ENCODE data around the gene TMC7. TPM values are rescaled to one million over a fixed set of nuclear protein-coding genes. Genes with fewer than 3 reads are reported as not detected.

TMC7 gene
- total RNA-seq, 2 experiments from 2014 or later = not detected

GRCh38 chr16:18959031-18959505 is 24.7 kb upstream of the TMC7 start:
- Mint-ChIP-seq H3K27me3 (no peaks in the 10 kb centered on the region), H3K9me3 (no peaks in the 10 kb centered on the region), H3K4me3 (no peak overlapping the region), H3K36me3 (ENCODE audit: low read depth) (no peaks in the 10 kb centered on the region), H3K27ac (no peak overlapping the region), H3K4me1 (ENCODE audit: low read depth) (peaks cover 7% of the 10 kb centered on the region)
- ChIA-PET CTCF (interaction anchor here (0.5 to 1.2 kb wide), 2 partner anchors 9 to 158 kb away, joined by 3 to 4 read pairs; partner anchors contain the start of gene ARL6IP1), POLR2A (interaction anchor here (0.7 kb wide), 1 partner anchor 11 kb away, joined by 5 read pairs; no protein-coding TSS in a partner anchor)
- DNase-seq (no peak), ATAC-seq (peak; percentile 50)
- intact Hi-C loops (cut with micrococcal nuclease) = no loop called here
- no peak for TF ChIP-seq CTCF (IDR thresholded peaks at IDR 0.05)

- H3K27me3 Mint-ChIP-seq = no peaks in the 10 kb centered on the region
- intact Hi-C loops (cut with micrococcal nuclease) = no loop called here
- POLR2A ChIA-PET = no interaction called here
Measured at GRCh38 chr16:18965555-18965954, 18.2 kb upstream of the TMC7 start.

GRCh38 chr16:18966791-18967190 is 16.9 kb upstream of the TMC7 start:
- no peaks in the 10 kb centered on the region for H3K27me3 Mint-ChIP-seq
- DNase-seq (no peak), ATAC-seq (no peak)
- intact Hi-C loops (cut with micrococcal nuclease) = no loop called here
- H3K27ac Mint-ChIP-seq = no peak overlapping the region
- ChIA-PET CTCF (no interaction called here), POLR2A (no interaction called here)
- H3K9me3 Mint-ChIP-seq = no peaks in the 10 kb centered on the region
- H3K4me1 Mint-ChIP-seq (ENCODE audit: low read depth) = peaks cover 6% of the 10 kb centered on the region
- H3K4me3 Mint-ChIP-seq = no peak overlapping the region
- no peak for TF ChIP-seq CTCF (IDR thresholded peaks at IDR 0.05)
- H3K36me3 Mint-ChIP-seq (ENCODE audit: low read depth) = no peaks in the 10 kb centered on the region

More at GRCh38 chr16:18965555-18965954, 18.2 kb upstream of the TMC7 start:
- CTCF ChIA-PET = no interaction called here
- no peak overlapping the region for H3K27ac Mint-ChIP-seq
- H3K36me3 Mint-ChIP-seq (ENCODE audit: low read depth) = no peaks in the 10 kb centered on the region
- no peak for TF ChIP-seq CTCF (IDR thresholded peaks at IDR 0.05)
- ATAC-seq (no peak), DNase-seq (no peak)
- H3K4me3 Mint-ChIP-seq = no peak overlapping the region
- H3K4me1 Mint-ChIP-seq (ENCODE audit: low read depth) = peaks cover 6% of the 10 kb centered on the region
- H3K9me3 Mint-ChIP-seq = no peaks in the 10 kb centered on the region

- TF ChIP-seq CTCF (IDR thresholded peaks at IDR 0.05) = peak; percentile 96
- ChIA-PET CTCF (interaction anchor here (0.6 to 3.6 kb wide), 11 partner anchors 10 to 169 kb away, joined by 3 to 26 read pairs (median 4); partner anchors contain the start of gene TMC7), POLR2A (interaction anchor here (0.5 kb wide), 1 partner anchor 11 kb away, joined by 5 read pairs; no protein-coding TSS in a partner anchor)
- Mint-ChIP-seq H3K36me3 (ENCODE audit: low read depth) (no peaks in the 10 kb centered on the region), H3K4me1 (ENCODE audit: low read depth) (peaks cover 6% of the 10 kb centered on the region), H3K9me3 (no peaks in the 10 kb centered on the region), H3K27me3 (no peaks in the 10 kb centered on the region), H3K27ac (no peak overlapping the region), H3K4me3 (no peak overlapping the region)
- ATAC-seq (peak; percentile 93), DNase-seq (peak; percentile 87)
- intact Hi-C loops (cut with micrococcal nuclease) = no loop called here
Measured at GRCh38 chr16:18969050-18969854, 14.5 kb upstream of the TMC7 start.

- intact Hi-C loops (cut with micrococcal nuclease) = no loop called here
- TF ChIP-seq CTCF (IDR thresholded peaks at IDR 0.05) = no peak
- no peak overlapping the region for H3K27ac Mint-ChIP-seq
- ATAC-seq (no peak), DNase-seq (no peak)
- H3K36me3 Mint-ChIP-seq (ENCODE audit: low read depth) = no peaks in the 10 kb centered on the region
- no peaks in the 10 kb centered on the region for H3K27me3 Mint-ChIP-seq
- no peak overlapping the region for H3K4me3 Mint-ChIP-seq
- ChIA-PET POLR2A (interaction anchor here (0.5 kb wide), 1 partner anchor 11 kb away, joined by 5 read pairs; no protein-coding TSS in a partner anchor), CTCF (interaction anchor here (0.6 to 3.6 kb wide), 8 partner anchors 12 to 166 kb away, joined by 3 to 26 read pairs (median 4); partner anchors contain the start of gene TMC7)
- peaks cover 6% of the 10 kb centered on the region for H3K4me1 Mint-ChIP-seq (ENCODE audit: low read depth)
- no peaks in the 10 kb centered on the region for H3K9me3 Mint-ChIP-seq
Measured at GRCh38 chr16:18969855-18970240, 13.9 kb upstream of the TMC7 start.

Measured in activated CD8-positive, alpha-beta T cell treated with anti-CD3 and anti-CD28 coated beads for 36 hours (primary cell).